Inferior parietal cortex (tissue), 1 donor: ENCODE data around the gene R3HDML.
A peak's percentile ranks its signal among the peaks of the same experiment; 100 is the strongest.

Source experiments
- DNase-seq: peaks from one replicate; pipeline ENCODE4 v3.0.0-alpha.2; 2016; ENCODE audit errors: extremely low spot score

The R3HDML gene

GRCh38 chr20:44364068-44364467 is 27.2 kb downstream of the R3HDML start:
- no peak for DNase-seq

GRCh38 chr20:44364780-44365179 is 27.9 kb downstream of the R3HDML start:
- DNase-seq = no peak

- no peak for DNase-seq
Observed at GRCh38 chr20:44367746-44368145, 30.9 kb downstream of the R3HDML start.

GRCh38 chr20:44370639-44371218 is 33.9 kb downstream of the R3HDML start:
- DNase-seq = no peak

- no peak for DNase-seq
Observed at GRCh38 chr20:44382641-44383040, 45.8 kb downstream of the R3HDML start.

GRCh38 chr20:44384423-44385027 is 47.7 kb downstream of the R3HDML start:
- peak; percentile 80 for DNase-seq

GRCh38 chr20:44388466-44389023 is 51.7 kb downstream of the R3HDML start:
- peak; percentile 53 for DNase-seq

GRCh38 chr20:44389871-44390270 is 53.0 kb downstream of the R3HDML start:
- no peak for DNase-seq

GRCh38 chr20:44390280-44390679 is 53.4 kb downstream of the R3HDML start:
- no peak for DNase-seq

- DNase-seq = no peak
Observed at GRCh38 chr20:44392088-44392775, 55.4 kb downstream of the R3HDML start.

GRCh38 chr20:44392776-44393607 is 56.1 kb downstream of the R3HDML start:
- DNase-seq = no peak

- no peak for DNase-seq
Observed at GRCh38 chr20:44393608-44394451, 57.0 kb downstream of the R3HDML start.

GRCh38 chr20:44394452-44394701 is 57.5 kb downstream of the R3HDML start:
- no peak for DNase-seq

GRCh38 chr20:44394702-44395460 is 58.0 kb downstream of the R3HDML start:
- no peak for DNase-seq

GRCh38 chr20:44395461-44396340 is 58.9 kb downstream of the R3HDML start:
- no peak for DNase-seq

- DNase-seq = no peak
Observed at GRCh38 chr20:44396369-44397130, 59.7 kb downstream of the R3HDML start.

GRCh38 chr20:44398335-44398734 is 61.5 kb downstream of the R3HDML start:
- DNase-seq = no peak

GRCh38 chr20:44399446-44399845 is 62.6 kb downstream of the R3HDML start:
- DNase-seq = no peak

- no peak for DNase-seq
Observed at GRCh38 chr20:44400671-44400969, 63.8 kb downstream of the R3HDML start.
